Ovary (tissue), 3 donors: Measurements from ENCODE around the gene FILIP1L.

ENCODE experiments used
- CTCF ChIP-seq, 3 donors: fragments of 450-650 bp in 2 of 3; fragments of 200-600 bp in 1 of 3; IDR thresholded peaks; one replicate each; pipeline versions ENCODE4 v1.5.1 to v1.8.0; 2016 to 2022; ENCODE audit warnings: antibody characterized with exemption in 3 of 3, mild to moderate bottlenecking in 1 of 3
- POLR2A ChIP-seq: fragments of 450-650 bp; IDR thresholded peaks from one replicate; pipeline ENCODE4 v1.6.1; 2017; ENCODE audit warnings: antibody characterized with exemption, mild to moderate bottlenecking, moderate library complexity
- donor health status: DM: no; HTN: no; CAD: no.

- TF ChIP-seq CTCF (IDR thresholded peaks at IDR 0.05) = no peak
- no peak for TF ChIP-seq POLR2A
Measured at GRCh38 chr3:99978221-99978620, 136.1 kb downstream of the FILIP1L start.
